Measurements from ENCODE around the gene DVL1. TPM values are rescaled to one million over a fixed set of nuclear protein-coding genes. Genes with fewer than 3 reads are reported as not detected.
A peak's percentile ranks its signal among the peaks of the same experiment; 100 is the strongest.

DVL1 gene
- total and polyA plus RNA-seq, 2 of the 13 experiments (the other 11 are each of a cell fraction or from before 2014, with no cell fraction given), result 30.8 to 60.4 TPM

DNA sequence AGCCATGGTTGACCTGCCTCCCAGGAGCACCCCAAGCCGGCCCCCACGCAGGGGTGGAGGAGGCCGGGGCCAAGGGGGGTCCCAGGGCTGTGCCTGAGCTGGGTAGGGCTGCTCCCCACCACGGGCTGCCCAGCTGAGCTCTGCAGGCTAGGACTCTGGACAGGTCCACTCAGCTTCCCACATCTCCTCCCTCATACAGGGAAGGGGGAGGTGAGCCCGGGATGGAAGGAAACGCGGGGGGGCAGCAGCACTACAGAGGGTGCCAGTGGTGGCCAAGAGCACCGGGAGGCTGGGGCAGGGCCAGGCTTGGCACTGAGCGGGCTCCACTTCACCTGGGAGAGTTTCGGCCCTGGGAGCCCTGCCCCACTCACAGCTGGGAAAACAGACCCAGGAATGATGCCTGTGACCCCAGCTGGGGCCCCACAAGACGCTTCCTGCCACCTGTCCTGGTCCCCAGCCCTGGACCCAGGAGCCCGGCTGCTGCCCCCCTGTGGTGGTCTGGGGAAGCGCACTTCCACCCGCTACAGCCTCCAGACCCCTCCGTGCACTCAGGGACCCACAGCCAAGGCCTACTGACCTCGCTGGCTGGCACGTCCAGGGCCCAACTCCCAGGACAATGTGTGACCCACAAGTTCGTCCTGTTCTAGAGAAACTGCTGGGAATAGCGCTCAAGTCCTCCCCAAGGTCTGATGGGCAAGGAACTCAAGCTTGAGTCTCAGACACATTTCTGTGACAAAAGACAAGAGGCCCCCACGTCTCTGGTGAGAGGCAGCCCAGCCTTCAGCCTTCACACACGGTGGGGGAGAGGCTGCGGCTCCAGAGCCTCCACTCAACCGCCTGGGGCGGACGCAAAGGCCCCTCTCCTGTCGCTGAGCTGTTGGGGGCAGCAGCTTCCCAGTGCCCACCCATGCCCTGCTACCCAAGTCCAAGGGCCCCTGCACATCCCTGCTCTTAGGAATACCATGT is 22.8 kb upstream of the DVL1 start (continued):
- TF ChIP-seq ZFX (CRISPR knock-in tag; IDR thresholded peaks at IDR 0.05; ENCODE audit: low read depth) (peak; percentile 63; the same call in 1 of the 2 replicates), ATM (IDR thresholded peaks at IDR 0.05; ENCODE audit: borderline replicate concordance) (no peak), ZNF382 (CRISPR knock-in tag; IDR thresholded peaks at IDR 0.05; ENCODE audit: borderline replicate concordance) (no peak), PLRG1 (conservative IDR thresholded peaks at IDR 0.05) (no peak), ZNF749 (CRISPR knock-in tag; IDR thresholded peaks at IDR 0.05; ENCODE audit: borderline replicate concordance) (no peak), ZNF567 (CRISPR knock-in tag; IDR thresholded peaks at IDR 0.05; ENCODE audit: borderline replicate concordance) (no peak), ZNF615 (CRISPR knock-in tag; IDR thresholded peaks at IDR 0.05; ENCODE audit: borderline replicate concordance) (no peak), ZNF547 (CRISPR knock-in tag; IDR thresholded peaks at IDR 0.05) (0 out of 2 replicates have a peak, but pooled peaks have one; percentile 21), DPF2 (CRISPR knock-in tag; IDR thresholded peaks at IDR 0.05; ENCODE audit: borderline replicate concordance, low read depth) (no peak), ZNF350 (CRISPR knock-in tag; IDR thresholded peaks at IDR 0.05; ENCODE audit: borderline replicate concordance, low read depth) (no peak), HOXA5 (CRISPR knock-in tag; IDR thresholded peaks at IDR 0.05) (peak; percentile 63; the same call in 1 of the 2 replicates), ZNF740 (CRISPR knock-in tag; IDR thresholded peaks at IDR 0.05) (no peak)
- TF ChIP-seq, protein P1, sequence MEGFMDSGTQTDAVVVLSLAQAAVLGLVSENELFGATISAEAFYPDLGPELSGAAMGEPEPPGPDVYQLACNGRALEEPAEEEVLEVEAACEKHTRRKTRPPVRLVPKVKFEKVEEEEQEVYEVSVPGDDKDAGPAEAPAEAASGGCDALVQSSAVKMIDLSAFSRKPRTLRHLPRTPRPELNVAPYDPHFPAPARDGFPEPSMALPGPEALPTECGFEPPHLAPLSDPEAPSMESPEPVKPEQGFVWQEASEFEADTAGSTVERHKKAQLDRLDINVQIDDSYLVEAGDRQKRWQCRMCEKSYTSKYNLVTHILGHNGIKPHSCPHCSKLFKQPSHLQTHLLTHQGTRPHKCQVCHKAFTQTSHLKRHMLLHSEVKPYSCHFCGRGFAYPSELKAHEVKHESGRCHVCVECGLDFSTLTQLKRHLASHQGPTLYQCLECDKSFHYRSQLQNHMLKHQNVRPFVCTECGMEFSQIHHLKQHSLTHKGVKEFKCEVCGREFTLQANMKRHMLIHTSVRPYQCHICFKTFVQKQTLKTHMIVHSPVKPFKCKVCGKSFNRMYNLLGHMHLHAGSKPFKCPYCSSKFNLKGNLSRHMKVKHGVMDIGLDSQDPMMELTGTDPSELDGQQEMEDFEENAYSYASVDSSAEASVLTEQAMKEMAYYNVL (CRISPR knock-in tag; IDR thresholded peaks at IDR 0.05; ENCODE audit: borderline replicate concordance), result no peak
- TF ChIP-seq, protein P2, sequence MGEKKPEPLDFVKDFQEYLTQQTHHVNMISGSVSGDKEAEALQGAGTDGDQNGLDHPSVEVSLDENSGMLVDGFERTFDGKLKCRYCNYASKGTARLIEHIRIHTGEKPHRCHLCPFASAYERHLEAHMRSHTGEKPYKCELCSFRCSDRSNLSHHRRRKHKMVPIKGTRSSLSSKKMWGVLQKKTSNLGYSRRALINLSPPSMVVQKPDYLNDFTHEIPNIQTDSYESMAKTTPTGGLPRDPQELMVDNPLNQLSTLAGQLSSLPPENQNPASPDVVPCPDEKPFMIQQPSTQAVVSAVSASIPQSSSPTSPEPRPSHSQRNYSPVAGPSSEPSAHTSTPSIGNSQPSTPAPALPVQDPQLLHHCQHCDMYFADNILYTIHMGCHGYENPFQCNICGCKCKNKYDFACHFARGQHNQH (CRISPR knock-in tag; IDR thresholded peaks at IDR 0.05), result peak; percentile 22; the same call in 1 of the 2 replicates
- TF ChIP-seq, protein P3, sequence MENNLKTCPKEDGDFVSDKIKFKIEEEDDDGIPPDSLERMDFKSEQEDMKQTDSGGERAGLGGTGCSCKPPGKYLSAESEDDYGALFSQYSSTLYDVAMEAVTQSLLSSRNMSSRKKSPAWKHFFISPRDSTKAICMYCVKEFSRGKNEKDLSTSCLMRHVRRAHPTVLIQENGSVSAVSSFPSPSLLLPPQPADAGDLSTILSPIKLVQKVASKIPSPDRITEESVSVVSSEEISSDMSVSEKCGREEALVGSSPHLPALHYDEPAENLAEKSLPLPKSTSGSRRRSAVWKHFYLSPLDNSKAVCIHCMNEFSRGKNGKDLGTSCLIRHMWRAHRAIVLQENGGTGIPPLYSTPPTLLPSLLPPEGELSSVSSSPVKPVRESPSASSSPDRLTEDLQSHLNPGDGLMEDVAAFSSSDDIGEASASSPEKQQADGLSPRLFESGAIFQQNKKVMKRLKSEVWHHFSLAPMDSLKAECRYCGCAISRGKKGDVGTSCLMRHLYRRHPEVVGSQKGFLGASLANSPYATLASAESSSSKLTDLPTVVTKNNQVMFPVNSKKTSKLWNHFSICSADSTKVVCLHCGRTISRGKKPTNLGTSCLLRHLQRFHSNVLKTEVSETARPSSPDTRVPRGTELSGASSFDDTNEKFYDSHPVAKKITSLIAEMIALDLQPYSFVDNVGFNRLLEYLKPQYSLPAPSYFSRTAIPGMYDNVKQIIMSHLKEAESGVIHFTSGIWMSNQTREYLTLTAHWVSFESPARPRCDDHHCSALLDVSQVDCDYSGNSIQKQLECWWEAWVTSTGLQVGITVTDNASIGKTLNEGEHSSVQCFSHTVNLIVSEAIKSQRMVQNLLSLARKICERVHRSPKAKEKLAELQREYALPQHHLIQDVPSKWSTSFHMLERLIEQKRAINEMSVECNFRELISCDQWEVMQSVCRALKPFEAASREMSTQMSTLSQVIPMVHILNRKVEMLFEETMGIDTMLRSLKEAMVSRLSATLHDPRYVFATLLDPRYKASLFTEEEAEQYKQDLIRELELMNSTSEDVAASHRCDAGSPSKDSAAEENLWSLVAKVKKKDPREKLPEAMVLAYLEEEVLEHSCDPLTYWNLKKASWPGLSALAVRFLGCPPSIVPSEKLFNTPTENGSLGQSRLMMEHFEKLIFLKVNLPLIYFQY (CRISPR knock-in tag; IDR thresholded peaks at IDR 0.05; ENCODE audit: borderline replicate concordance), result 0 out of 2 replicates have a peak, but pooled peaks have one; percentile 25
- TF ChIP-seq, protein P4, sequence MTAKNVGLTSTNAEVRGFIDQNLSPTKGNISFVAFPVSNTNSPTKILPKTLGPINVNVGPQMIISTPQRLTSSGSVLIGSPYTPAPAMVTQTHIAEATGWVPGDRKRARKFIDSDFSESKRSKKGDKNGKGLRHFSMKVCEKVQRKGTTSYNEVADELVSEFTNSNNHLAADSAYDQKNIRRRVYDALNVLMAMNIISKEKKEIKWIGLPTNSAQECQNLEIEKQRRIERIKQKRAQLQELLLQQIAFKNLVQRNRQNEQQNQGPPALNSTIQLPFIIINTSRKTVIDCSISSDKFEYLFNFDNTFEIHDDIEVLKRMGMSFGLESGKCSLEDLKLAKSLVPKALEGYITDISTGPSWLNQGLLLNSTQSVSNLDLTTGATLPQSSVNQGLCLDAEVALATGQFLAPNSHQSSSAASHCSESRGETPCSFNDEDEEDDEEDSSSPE (CRISPR knock-in tag; IDR thresholded peaks at IDR 0.05), result no peak
- TF ChIP-seq, protein P5, sequence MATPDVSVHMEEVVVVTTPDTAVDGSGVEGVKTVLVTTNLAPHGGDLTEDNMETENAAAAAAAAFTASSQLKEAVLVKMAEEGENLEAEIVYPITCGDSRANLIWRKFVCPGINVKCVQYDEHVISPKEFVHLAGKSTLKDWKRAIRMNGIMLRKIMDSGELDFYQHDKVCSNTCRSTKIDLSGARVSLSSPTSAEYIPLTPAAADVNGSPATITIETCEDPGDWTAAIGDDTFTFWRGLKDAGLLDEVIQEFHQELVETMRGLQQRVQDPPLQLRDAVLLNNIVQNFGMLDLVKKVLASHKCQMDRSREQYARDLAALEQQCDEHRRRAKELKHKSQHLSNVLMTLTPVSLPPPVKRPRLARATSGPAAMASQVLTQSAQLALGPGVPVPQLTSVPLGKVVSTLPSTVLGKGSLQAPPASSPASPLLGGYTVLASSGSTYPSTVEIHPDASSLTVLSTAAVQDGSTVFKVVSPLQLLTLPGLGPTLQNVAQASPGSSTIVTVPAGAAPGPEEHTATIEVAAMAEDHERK (CRISPR knock-in tag; IDR thresholded peaks at IDR 0.05; ENCODE audit: low read depth), result no peak

All from HepG2 (cell line).